ENCODE measurements around the gene TMTC1. TPM values are rescaled to one million over a fixed set of nuclear protein-coding genes. Genes with fewer than 3 reads are reported as not detected.

Gene TMTC1
- total RNA-seq, 2 experiments from 2014 or later: not detected

GRCh38 chr12:29572464-29572863 lies 211.3 kb downstream of the TMTC1 start:
- Histone ChIP-seq H3K27me3 (ENCODE audit: control insufficient read depth in 1 of 2, insufficient read depth in 2 of 2, low read length in 2 of 2) (peaks cover 0 to 2% of the 10 kb centered on the region in 2 experiments), H3K4me1 (ENCODE audit: insufficient read depth, low read length) (no peaks in the 10 kb centered on the region), H3K27ac (ENCODE audit: low read depth in 1 of 2, low read length in 2 of 2) (no peak overlapping the region), H3K9me3 (ENCODE audit: control insufficient read depth in 1 of 2, insufficient read depth in 1 of 2, low read length in 2 of 2) (no peaks in the 10 kb centered on the region), H3K36me3 (ENCODE audit: insufficient read depth, low read length) (no peaks in the 10 kb centered on the region), H3K4me3 (ENCODE audit: low read length) (no peak overlapping the region)
- CTCF ChIA-PET: no interaction called here
- Mint-ChIP-seq H3K27ac (no peak overlapping the region), H3K27me3 (peaks cover 10% of the 10 kb centered on the region), H3K36me3 (ENCODE audit: low read depth) (no peaks in the 10 kb centered on the region), H3K9me3 (no peaks in the 10 kb centered on the region), H3K4me1 (ENCODE audit: low read depth) (no peaks in the 10 kb centered on the region), H3K4me3 (no peak overlapping the region)
- POLR2A ChIA-PET: no interaction called here
- no peak for DNase-seq
- no peak for ATAC-seq (ENCODE audit: poor library complexity)
- TF ChIP-seq CTCF (IDR thresholded peaks at IDR 0.05): no peak
- intact Hi-C loops (cut with DNase I, micrococcal nuclease): no loop called here

GRCh38 chr12:29569132-29569757 lies 214.5 kb downstream of the TMTC1 start:
- Mint-ChIP-seq H3K9me3 (no peaks in the 10 kb centered on the region), H3K36me3 (ENCODE audit: low read depth) (no peaks in the 10 kb centered on the region), H3K4me3 (no peak overlapping the region), H3K27me3 (peaks cover 38% of the 10 kb centered on the region), H3K27ac (no peak overlapping the region), H3K4me1 (ENCODE audit: low read depth) (no peaks in the 10 kb centered on the region)
- CTCF ChIA-PET: interaction anchor here (1.3 kb wide), 1 partner anchor 9 kb away, joined by 3 read pairs; no protein-coding TSS in a partner anchor
- DNase-seq (no peak), ATAC-seq (ENCODE audit: poor library complexity) (no peak)
- H3K9me3 ChIP-seq (ENCODE audit: control insufficient read depth in 1 of 2, insufficient read depth in 1 of 2, low read length in 2 of 2): peaks cover 0 to 3% of the 10 kb centered on the region in 2 experiments
- no peaks in the 10 kb centered on the region for H3K4me1 ChIP-seq (ENCODE audit: insufficient read depth, low read length)
- POLR2A ChIA-PET: no interaction called here
- no peak overlapping the region for H3K4me3 ChIP-seq (ENCODE audit: low read length)
- intact Hi-C loops (cut with DNase I, micrococcal nuclease): no loop called here
- no peak overlapping the region for H3K27ac ChIP-seq (ENCODE audit: low read depth in 1 of 2, low read length in 2 of 2)
- H3K36me3 ChIP-seq (ENCODE audit: insufficient read depth, low read length): no peaks in the 10 kb centered on the region
- no peak for TF ChIP-seq CTCF (IDR thresholded peaks at IDR 0.05)
- H3K27me3 ChIP-seq (ENCODE audit: control insufficient read depth in 1 of 2, insufficient read depth in 2 of 2, low read length in 2 of 2): no peaks in the 10 kb centered on the region

GRCh38 chr12:29566441-29566840 lies 217.3 kb downstream of the TMTC1 start:
- no peak for DNase-seq
- Histone ChIP-seq H3K9me3 (ENCODE audit: control insufficient read depth in 1 of 2, insufficient read depth in 1 of 2, low read length in 2 of 2) (peaks cover 0 to 3% of the 10 kb centered on the region in 2 experiments), H3K36me3 (ENCODE audit: insufficient read depth, low read length) (no peaks in the 10 kb centered on the region), H3K27ac (ENCODE audit: low read depth in 1 of 2, low read length in 2 of 2) (no peak overlapping the region), H3K27me3 (ENCODE audit: control insufficient read depth in 1 of 2, insufficient read depth in 2 of 2, low read length in 2 of 2) (peaks cover 0 to 6% of the 10 kb centered on the region in 2 experiments), H3K4me3 (ENCODE audit: low read length) (no peak overlapping the region), H3K4me1 (ENCODE audit: insufficient read depth, low read length) (no peaks in the 10 kb centered on the region)
- no peak for ATAC-seq (ENCODE audit: poor library complexity)
- ChIA-PET POLR2A (no interaction called here), CTCF (no interaction called here)
- H3K4me1 Mint-ChIP-seq (ENCODE audit: low read depth): no peaks in the 10 kb centered on the region
- no peaks in the 10 kb centered on the region for H3K9me3 Mint-ChIP-seq
- TF ChIP-seq CTCF (IDR thresholded peaks at IDR 0.05): no peak
- H3K36me3 Mint-ChIP-seq (ENCODE audit: low read depth): no peaks in the 10 kb centered on the region
- intact Hi-C loops (cut with DNase I, micrococcal nuclease): no loop called here
- H3K27me3 Mint-ChIP-seq: peaks cover 55% of the 10 kb centered on the region
- no peak overlapping the region for H3K27ac Mint-ChIP-seq
- H3K4me3 Mint-ChIP-seq: no peak overlapping the region

Data from CD4-positive, alpha-beta T cell (primary cell).